ENCODE results near the gene DYRK2. TPM values are rescaled to one million over a fixed set of nuclear protein-coding genes. Genes with fewer than 3 reads are reported as not detected.
"Not testable (repeated sequence)": the region's sequence is repeated elsewhere in the genome, so short reads cannot be mapped to it uniquely, and the experiment has no call there.

Gene DYRK2
- total RNA-seq, 1 donor from 2014 or later: 10.7 TPM

DNA sequence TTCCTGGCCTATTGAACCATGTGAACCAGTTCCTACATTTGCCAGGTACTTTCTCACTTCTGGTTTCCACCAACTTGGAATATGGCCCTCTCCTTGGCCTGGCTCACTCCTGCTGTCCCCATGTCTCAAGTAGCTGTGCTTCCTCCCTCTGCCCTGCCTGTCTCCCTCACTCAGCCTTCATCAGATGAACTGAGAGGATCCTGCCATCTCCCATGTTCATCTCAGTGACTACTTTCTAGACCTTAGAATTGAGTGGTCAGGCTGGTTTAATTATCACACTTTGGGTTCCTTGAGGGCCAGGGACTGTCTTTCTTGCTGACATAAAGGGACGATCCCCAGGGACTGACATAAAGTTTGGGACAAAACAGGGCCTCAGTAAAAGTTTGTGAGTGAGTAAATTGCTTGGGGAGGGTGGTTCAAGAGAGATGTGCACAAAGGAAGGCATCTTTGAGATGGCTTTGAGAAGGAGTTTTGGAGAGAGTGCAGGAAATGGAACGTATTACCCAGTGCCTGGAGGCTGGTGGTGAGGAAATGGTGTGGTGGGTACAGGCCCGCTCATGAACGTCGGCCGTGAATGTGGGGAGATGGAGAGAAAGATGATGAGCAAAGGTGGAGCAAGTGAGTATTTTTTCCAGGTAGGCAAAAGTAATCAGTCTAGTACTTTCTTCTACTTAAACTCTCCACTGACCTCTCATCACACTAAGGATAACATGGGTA lies 20.8 kb downstream of the DYRK2 start:
- no peak for ATAC-seq
- no peak for DNase-seq (ENCODE audit: low spot score)

DNA sequence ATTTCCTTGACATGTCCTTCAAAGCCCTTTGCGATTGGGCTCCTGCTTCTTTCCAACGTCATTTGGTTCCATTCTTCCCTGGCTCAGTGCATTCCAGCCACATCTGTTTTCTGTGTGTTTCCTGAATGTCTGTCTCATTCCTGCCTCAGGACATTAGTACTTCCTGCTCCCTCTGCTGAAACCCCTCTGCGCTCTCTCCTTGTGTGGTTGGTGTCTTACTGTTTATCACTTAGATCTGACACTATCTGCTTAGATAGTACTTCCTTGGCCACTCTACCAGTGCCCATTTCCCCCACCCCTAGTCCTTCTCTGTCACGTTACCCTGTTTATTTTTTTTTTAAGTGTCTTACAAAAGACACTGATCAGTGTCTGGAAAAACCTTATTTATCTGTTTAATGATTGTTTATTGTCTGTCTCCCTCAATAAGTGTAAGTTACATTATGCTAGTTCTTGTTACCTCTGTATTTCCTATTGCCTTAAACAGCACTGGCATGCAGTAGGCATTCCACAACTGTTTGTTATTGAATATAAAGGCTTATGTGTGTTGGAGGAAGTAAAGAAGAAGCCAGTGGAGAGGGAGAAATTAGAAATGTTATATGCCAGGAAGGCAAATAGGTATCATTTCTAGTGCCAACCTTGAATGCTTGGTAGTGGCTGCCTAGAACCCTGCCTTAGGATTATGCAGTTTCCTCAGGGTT lies 21.5 kb downstream of the DYRK2 start:
- no peak for ATAC-seq

DNA sequence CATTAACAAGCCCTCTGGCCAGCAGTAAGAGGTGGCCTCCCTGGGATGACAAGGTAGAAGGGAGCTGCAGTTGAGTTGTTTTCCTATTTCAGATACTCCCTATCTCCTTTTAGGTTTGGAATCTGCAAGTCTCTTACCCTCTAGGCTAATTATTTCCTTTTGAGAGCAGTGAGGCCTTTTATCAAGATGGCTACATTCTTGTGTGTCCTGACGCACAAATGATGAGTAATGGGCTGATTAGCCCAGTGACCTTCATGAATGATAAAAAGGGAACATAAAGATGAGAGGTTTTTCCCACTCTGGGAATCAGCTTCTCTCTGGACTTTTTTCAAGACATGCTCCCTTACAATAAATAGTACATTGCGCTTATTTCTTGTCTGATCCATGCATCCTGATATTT lies 22.9 kb downstream of the DYRK2 start:
- ATAC-seq (no peak), DNase-seq (ENCODE audit: low spot score) (no peak)

More for the DNA sequence above, 21.5 kb downstream of the DYRK2 start:
- no peak for DNase-seq (ENCODE audit: low spot score)

- ATAC-seq: no peak
- no peak for DNase-seq (ENCODE audit: low spot score)
Observed at GRCh38 chr12:67671892-67672291, 23.3 kb downstream of the DYRK2 start.

DNA sequence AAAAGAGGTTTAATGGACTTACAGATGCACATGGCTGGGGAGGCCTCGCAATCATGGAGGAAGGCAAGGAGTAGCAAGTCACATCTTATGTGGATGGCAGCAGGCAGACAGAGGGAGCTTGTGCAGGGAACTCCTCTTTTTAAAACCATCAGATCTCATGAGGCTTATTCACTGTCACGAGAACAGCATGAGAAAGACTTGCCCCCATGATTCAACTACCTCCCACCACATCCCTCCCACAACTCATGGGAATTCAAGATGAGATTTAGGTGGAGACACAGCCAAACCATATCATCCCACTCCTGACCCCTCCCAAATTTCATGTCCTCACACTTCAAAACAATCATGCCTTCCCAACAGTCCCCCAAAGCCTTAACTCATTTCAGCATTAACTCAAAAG lies 24.0 kb downstream of the DYRK2 start:
- not testable (repeated sequence) for ATAC-seq

GRCh38 chr12:67673509-67673908 lies 25.0 kb downstream of the DYRK2 start:
- not testable (repeated sequence) for DNase-seq (ENCODE audit: low spot score); ATAC-seq

More for the DNA sequence above, 24.0 kb downstream of the DYRK2 start:
- DNase-seq (ENCODE audit: low spot score): not testable (repeated sequence)

GRCh38 chr12:67674417-67674816 lies 25.9 kb downstream of the DYRK2 start:
- no peak for ATAC-seq
- no peak for DNase-seq (ENCODE audit: low spot score)

DNA sequence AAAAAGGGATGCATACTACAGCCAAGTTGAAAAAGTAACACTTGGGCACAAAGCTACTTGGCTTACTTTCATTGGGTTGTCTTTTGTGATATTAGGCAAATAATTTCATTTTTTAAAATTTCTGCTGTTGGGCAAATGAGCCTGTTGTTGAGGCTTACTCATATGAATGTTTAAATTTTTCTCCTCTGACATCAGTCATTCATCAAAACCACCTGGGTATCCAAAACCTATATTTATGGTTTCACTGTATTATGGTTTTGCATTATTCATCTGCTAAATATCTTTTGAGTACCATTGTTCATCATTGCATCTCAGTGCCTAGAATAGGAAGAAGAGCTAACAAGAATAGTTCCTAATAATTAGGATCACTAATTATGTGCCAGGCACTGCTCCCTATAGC lies 28.1 kb downstream of the DYRK2 start:
- ATAC-seq (no peak), DNase-seq (ENCODE audit: low spot score) (no peak)

DNA sequence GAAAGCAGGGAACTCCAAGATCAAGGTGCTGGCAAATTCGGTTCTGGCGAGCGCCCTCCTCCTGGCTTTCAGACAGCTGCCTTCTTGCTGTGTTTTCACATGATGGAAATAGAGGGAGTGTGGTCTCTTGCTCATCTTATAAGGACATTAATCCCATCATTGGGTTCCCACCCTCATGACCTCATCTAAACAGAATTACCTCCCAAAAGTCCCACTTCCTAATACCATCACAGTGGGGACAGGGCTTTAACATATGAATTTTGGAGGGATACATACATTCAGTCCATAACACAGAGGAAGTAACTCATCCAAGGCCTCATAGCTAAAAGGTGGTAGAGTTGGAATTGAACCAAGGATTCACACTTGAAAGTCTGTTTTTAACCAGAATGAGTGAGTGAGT lies 28.6 kb downstream of the DYRK2 start:
- ATAC-seq (no peak), DNase-seq (ENCODE audit: low spot score) (no peak)

- no peak for DNase-seq (ENCODE audit: low spot score)
Observed at GRCh38 chr12:67681105-67681778, 32.7 kb downstream of the DYRK2 start.

GRCh38 chr12:67681941-67682620 lies 33.5 kb downstream of the DYRK2 start:
- ATAC-seq (no peak), DNase-seq (ENCODE audit: low spot score) (no peak)

More at GRCh38 chr12:67681105-67681778, 32.7 kb downstream of the DYRK2 start:
- no peak for ATAC-seq

DNA sequence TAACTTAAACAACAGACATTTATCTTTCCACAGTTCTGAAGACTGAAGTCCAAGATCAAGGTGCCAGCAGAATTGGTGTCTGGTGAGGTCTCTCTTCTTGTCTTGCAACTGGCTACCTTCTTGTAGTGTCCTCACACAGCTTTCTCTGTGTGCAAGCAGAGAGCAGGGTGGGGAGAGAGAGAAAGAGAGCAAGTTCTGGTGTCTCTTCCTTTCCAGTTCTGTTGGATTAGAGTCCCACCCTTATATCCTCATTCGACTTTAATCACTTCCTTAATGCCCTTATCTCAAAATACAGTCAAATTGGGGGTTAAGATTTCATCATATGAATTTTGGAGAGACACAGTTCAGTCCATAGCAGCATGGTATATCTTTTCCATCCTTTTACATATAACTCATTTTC lies 40.8 kb downstream of the DYRK2 start:
- DNase-seq (ENCODE audit: low spot score): no peak
- no peak for ATAC-seq

DNA sequence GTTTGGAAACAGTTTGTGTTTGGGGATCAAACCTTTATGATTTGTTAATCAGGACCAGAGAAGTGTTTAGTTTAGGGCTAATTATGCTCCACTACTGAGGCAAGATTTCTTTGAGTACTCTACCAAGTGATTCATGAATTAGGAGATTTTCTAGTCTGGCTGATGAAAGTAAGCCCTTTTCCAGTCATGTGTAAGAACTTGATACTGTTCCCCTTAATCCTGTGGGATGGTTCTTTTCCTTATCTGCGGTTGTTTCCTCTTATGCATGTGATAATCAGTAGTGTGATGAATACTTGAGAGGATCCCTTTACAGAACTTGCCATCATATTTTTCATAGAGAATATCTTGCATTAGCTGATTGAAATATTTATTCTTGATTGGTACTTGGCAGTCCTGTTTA lies 42.1 kb downstream of the DYRK2 start:
- ATAC-seq: no peak
- DNase-seq (ENCODE audit: low spot score): no peak

- no peak for DNase-seq (ENCODE audit: low spot score)
- ATAC-seq: no peak
Observed at GRCh38 chr12:67691220-67691619, 42.7 kb downstream of the DYRK2 start.

DNA sequence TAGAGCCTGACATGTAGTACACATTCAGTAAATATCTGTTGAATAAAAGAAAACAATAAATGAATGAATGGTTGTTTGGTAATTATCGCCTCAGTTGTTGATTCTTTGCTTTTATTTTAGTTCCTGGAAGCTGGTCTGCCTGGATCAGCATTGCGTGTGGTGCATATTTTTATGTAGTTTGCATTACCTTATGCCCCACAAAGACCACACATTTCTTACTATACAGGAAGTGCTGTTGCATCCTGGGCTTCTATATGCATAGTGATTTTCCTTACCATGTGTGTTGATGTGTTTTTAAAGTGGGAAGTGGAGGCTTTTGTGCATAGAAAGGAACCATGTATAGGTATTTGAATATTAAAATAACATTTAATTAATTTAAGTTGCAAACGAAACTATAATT lies 43.6 kb downstream of the DYRK2 start:
- ATAC-seq (no peak), DNase-seq (ENCODE audit: low spot score) (no peak)

DNA sequence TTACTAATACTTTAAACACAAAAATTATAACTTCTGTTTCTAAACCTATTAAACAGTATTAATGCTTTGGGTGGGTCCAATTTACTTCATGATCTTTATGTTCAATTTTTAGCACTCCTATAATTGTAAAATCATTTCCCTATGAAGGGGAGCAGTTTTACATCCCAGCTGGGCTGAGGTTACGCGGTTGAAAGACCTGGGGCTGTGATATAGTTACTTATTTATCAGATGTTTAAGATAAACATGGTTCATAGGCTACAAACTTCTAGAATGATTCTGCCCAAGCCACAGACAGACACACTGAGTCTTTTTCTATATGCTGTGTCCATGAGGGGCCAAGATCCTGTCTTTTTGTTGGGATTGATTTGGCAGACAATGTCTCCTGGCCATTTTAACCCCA lies 44.4 kb downstream of the DYRK2 start:
- ATAC-seq: no peak

DNA sequence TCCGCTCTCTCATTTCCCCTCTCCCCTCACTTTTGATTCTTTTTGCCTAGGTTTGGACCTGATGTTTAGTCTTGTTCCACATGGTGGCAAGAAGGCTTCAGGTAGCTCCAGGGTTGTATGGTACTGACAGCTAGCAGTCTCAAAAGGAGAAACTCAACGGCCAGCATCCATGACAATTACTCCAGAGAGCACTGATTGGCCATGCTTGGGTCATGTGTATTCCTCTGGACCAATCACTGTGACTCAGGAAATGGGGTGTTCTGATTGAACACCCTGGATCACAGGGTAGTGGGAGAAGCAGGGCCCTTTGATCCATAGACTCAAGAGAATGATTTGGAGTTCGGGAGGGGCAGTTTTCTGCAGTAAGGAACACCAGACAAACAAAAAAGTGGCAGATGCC lies 45.3 kb downstream of the DYRK2 start:
- no peak for DNase-seq (ENCODE audit: low spot score)
- no peak for ATAC-seq

More for the DNA sequence above, 44.4 kb downstream of the DYRK2 start:
- DNase-seq (ENCODE audit: low spot score): no peak

DNA sequence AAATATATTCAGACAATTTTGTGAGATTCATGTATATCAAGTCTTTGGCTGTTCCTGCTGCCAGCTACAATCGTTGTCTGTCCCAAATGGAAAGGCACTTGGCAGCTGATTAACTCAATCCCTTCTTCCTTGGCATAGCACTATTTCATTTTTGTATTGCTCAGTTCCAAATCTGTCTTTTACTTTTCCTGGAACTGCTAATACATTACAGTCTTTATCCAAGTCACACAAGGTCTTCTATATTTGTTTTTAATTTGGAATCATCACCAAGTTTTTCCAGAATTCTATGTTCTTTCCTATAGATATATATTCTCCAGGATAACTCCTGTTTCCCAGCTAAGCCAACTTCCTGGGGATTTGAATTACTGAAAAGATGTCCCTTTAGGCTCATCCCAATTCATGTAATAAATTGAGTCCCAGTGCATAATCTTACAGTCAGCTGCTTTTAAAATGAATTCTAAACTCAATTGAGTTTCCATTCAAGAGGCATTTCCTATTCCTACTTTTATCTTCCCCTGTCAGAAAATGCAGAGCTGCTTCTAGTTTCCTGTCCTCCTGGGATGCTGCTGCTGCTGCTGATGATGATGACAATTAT lies 45.9 kb downstream of the DYRK2 start:
- DNase-seq (ENCODE audit: low spot score) (no peak), ATAC-seq (no peak)

DNA sequence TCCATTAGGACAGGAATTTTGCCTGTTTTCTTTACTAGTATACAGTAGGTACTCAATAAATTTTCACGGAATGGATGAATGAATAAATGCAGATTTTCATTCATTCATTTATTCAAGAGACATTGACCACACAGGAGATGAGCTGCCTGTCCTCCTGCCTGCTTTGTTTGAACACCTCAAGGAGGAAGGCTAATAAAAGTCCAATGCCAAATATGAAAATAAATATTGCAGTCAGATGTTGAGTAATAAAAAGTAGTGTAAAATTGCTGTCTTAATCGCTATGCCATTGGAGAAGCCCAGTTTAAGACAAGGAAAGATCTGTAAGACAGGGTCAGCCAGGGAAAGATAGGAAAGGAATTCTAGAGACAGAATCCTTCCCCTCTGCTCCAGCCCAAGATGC lies 47.4 kb downstream of the DYRK2 start:
- DNase-seq (ENCODE audit: low spot score) (no peak), ATAC-seq (no peak)

- DNase-seq (ENCODE audit: low spot score) (no peak), ATAC-seq (no peak)
Observed at GRCh38 chr12:67697443-67697842, 48.9 kb downstream of the DYRK2 start.

GRCh38 chr12:67697967-67698366 lies 49.4 kb downstream of the DYRK2 start:
- DNase-seq (ENCODE audit: low spot score): no peak
- no peak for ATAC-seq
